ENCODE results near the gene LRP11. TPM values are rescaled to one million over a fixed set of nuclear protein-coding genes. Genes with fewer than 3 reads are reported as not detected.
A peak's percentile ranks its signal among the peaks of the same experiment; 100 is the strongest.

The LRP11 gene
- polyA plus RNA-seq, 6 donors from 2014 or later, result 0.12 to 0.28 TPM; not detected in 4

GRCh38 chr6:149903938-149904611, 39.9 kb upstream of the LRP11 start:
- no peaks in the 10 kb centered on the region for H3K4me1 Mint-ChIP-seq
- no peak overlapping the region for H3K4me3 Mint-ChIP-seq
- no peak overlapping the region for H3K27ac Mint-ChIP-seq
- DNase-seq (no peak), ATAC-seq (ENCODE audit: low read depth in 2 of 2) (no peak)
- peaks cover 5 to 21% (median 16%) of the 10 kb centered on the region in 7 donors for H3K9me3 Mint-ChIP-seq
- peaks cover 7 to 18% of the 10 kb centered on the region in 2 donors for H3K36me3 Mint-ChIP-seq
- peaks cover 20 to 41% (median 38%) of the 10 kb centered on the region in 3 donors for H3K27me3 Mint-ChIP-seq

- ATAC-seq (ENCODE audit: low read depth in 2 of 2) (no peak), DNase-seq (no peak)
- Mint-ChIP-seq H3K9me3 (peaks cover 0 to 3% (median 0%) of the 10 kb centered on the region in 7 donors), H3K36me3 (peaks cover 0 to under 1% of the 10 kb centered on the region in 2 donors), H3K4me1 (no peaks in the 10 kb centered on the region), H3K27ac (no peak overlapping the region), H3K27me3 (peaks cover 27 to 48% (median 47%) of the 10 kb centered on the region in 3 donors), H3K4me3 (no peak overlapping the region)
These were observed 37.4 kb upstream of the LRP11 start for GRCh38 chr6:149901444-149902140.

GRCh38 chr6:149900620-149901443, 36.7 kb upstream of the LRP11 start:
- H3K27me3 Mint-ChIP-seq, result peaks cover 28 to 50% (median 50%) of the 10 kb centered on the region in 3 donors
- DNase-seq (no peak), ATAC-seq (ENCODE audit: low read depth in 2 of 2) (no peak)
- no peaks in the 10 kb centered on the region for H3K36me3 Mint-ChIP-seq
- H3K4me1 Mint-ChIP-seq, result no peaks in the 10 kb centered on the region
- peaks cover 0 to 3% (median 0%) of the 10 kb centered on the region in 7 donors for H3K9me3 Mint-ChIP-seq
- H3K4me3 Mint-ChIP-seq, result peak overlapping the region in 1 of 8 donors; percentile 73
- no peak overlapping the region for H3K27ac Mint-ChIP-seq

- ATAC-seq (ENCODE audit: low read depth in 2 of 2) (no peak), DNase-seq (no peak)
- Mint-ChIP-seq H3K27me3 (peaks cover 31 to 50% (median 50%) of the 10 kb centered on the region in 3 donors), H3K9me3 (peaks cover 0 to 3% (median 0%) of the 10 kb centered on the region in 7 donors), H3K27ac (no peak overlapping the region), H3K4me3 (no peak overlapping the region), H3K4me1 (no peaks in the 10 kb centered on the region), H3K36me3 (no peaks in the 10 kb centered on the region)
These were observed 35.9 kb upstream of the LRP11 start for GRCh38 chr6:149899926-149900619.

- Mint-ChIP-seq H3K4me3 (no peak overlapping the region), H3K27me3 (peaks cover 35 to 50% (median 49%) of the 10 kb centered on the region in 3 donors), H3K27ac (no peak overlapping the region), H3K9me3 (no peaks in the 10 kb centered on the region), H3K36me3 (no peaks in the 10 kb centered on the region), H3K4me1 (no peaks in the 10 kb centered on the region)
- ATAC-seq (ENCODE audit: low read depth in 2 of 2) (no peak), DNase-seq (no peak)
These were observed 35.3 kb upstream of the LRP11 start for GRCh38 chr6:149899486-149899885.

- Mint-ChIP-seq H3K36me3 (no peaks in the 10 kb centered on the region), H3K9me3 (no peaks in the 10 kb centered on the region), H3K27ac (no peak overlapping the region), H3K4me3 (no peak overlapping the region), H3K4me1 (no peaks in the 10 kb centered on the region), H3K27me3 (peaks cover 38 to 54% (median 52%) of the 10 kb centered on the region in 3 donors)
- no peak for ATAC-seq (ENCODE audit: low read depth in 2 of 2)
- DNase-seq, result no peak
These were observed 34.8 kb upstream of the LRP11 start for GRCh38 chr6:149898966-149899365.

GRCh38 chr6:149897855-149898744, 33.9 kb upstream of the LRP11 start, which contains the start of gene RAET1E:
Gene RAET1E (minus strand): TSS chr6:149898113. CDS start chr6:149890901, 7,212 bp downstream.
- Mint-ChIP-seq H3K36me3 (no peaks in the 10 kb centered on the region), H3K4me1 (no peaks in the 10 kb centered on the region), H3K27me3 (peaks cover 34 to 49% (median 48%) of the 10 kb centered on the region in 3 donors), H3K27ac (no peak within 1 kb of the TSS), H3K4me3 (no peak within 1 kb of the TSS), H3K9me3 (no peaks in the 10 kb centered on the region)
- DNase-seq, result no peak
- no peak for ATAC-seq (ENCODE audit: low read depth in 2 of 2)

GRCh38 chr6:149897015-149897697, 33.0 kb upstream of the LRP11 start:
- DNase-seq (no peak), ATAC-seq (ENCODE audit: low read depth in 2 of 2) (no peak)
- Mint-ChIP-seq H3K27me3 (peaks cover 29 to 56% (median 46%) of the 10 kb centered on the region in 3 donors), H3K9me3 (no peaks in the 10 kb centered on the region), H3K4me1 (no peaks in the 10 kb centered on the region), H3K27ac (no peak overlapping the region), H3K4me3 (no peak overlapping the region), H3K36me3 (no peaks in the 10 kb centered on the region)

- Mint-ChIP-seq H3K9me3 (no peaks in the 10 kb centered on the region), H3K4me1 (no peaks in the 10 kb centered on the region), H3K27ac (no peak overlapping the region), H3K4me3 (no peak overlapping the region), H3K36me3 (no peaks in the 10 kb centered on the region), H3K27me3 (peaks cover 23 to 60% (median 53%) of the 10 kb centered on the region in 3 donors)
- ATAC-seq (ENCODE audit: low read depth in 2 of 2) (no peak), DNase-seq (no peak)
These were observed 32.3 kb upstream of the LRP11 start for GRCh38 chr6:149896491-149896890.

- H3K27me3 Mint-ChIP-seq, result peaks cover 22 to 60% (median 59%) of the 10 kb centered on the region in 3 donors
These were observed 31.7 kb upstream of the LRP11 start for GRCh38 chr6:149895833-149896271.

GRCh38 chr6:149895048-149895590, 31.0 kb upstream of the LRP11 start:
- no peaks in the 10 kb centered on the region for H3K9me3 Mint-ChIP-seq
- DNase-seq (no peak), ATAC-seq (ENCODE audit: low read depth in 2 of 2) (no peak)
- H3K27ac Mint-ChIP-seq, result no peak overlapping the region
- peaks cover 26 to 64% (median 60%) of the 10 kb centered on the region in 3 donors for H3K27me3 Mint-ChIP-seq
- no peaks in the 10 kb centered on the region for H3K36me3 Mint-ChIP-seq
- no peaks in the 10 kb centered on the region for H3K4me1 Mint-ChIP-seq
- H3K4me3 Mint-ChIP-seq, result no peak overlapping the region

More at GRCh38 chr6:149895833-149896271, 31.7 kb upstream of the LRP11 start:
- ATAC-seq (ENCODE audit: low read depth in 2 of 2) (no peak), DNase-seq (no peak)
- Mint-ChIP-seq H3K27ac (no peak overlapping the region), H3K4me1 (no peaks in the 10 kb centered on the region), H3K36me3 (no peaks in the 10 kb centered on the region), H3K9me3 (no peaks in the 10 kb centered on the region), H3K4me3 (no peak overlapping the region)

All from naive B cell (primary cell).